ENCODE results near the gene ZNF555.
"Not testable (repeated sequence)": the region's sequence is repeated elsewhere in the genome, so short reads cannot be mapped to it uniquely, and the experiment has no call there.

The ZNF555 gene

DNA sequence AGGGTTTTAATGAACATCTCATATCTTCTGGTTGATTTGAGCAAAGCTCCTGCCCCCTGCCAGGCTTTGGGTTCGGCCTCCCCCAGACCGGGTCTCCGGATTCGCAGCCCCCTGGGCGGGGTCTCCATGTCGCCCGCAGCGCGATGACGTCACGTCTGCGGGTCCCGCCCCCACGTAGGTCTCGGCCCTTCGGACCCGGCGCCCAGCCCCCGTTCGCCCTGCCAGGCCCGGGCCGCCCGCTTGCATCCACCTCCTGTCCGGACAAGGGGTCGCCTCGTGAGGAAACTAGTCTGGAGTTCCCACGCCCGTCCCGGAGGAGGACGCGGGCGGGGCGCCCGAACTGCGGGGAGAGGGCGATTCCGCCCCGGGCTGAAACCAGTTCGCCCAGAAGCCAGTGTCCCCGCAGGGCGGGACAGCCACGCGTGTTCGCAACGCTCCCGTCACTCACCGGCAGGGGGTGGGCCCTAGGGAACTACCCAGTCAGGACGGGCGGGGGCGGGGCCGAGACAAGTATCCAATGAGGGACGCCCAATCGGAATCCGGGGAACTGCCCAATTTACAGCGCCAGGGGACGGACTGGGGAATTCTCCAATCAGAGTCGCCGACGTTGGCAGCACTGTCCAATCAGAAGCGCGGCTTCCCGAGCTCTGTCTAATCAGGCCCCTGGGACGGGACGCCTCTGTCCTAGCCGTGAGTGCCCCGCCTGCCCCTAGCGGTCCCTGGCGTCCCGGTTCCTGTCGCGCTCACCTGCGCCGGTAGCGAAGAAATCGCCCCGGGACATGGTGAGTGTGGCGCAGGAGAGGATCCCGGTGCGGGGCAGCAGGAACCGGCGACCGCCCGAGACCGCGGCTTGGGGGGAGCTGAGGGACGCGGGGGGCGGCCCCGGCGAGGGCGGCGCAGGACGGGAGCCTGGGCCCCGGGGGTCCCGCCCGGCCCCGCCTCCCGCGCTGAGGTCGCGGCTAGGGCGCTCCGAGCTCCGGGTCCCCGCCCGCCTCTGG, at the start of gene ZNF555:
Gene ZNF555 (plus strand): TSS at position 682 of the 998 bp plus-strand sequence. CDS start 98 bp downstream, at position 780.
- peak; percentile 97 for DNase-seq

DNA sequence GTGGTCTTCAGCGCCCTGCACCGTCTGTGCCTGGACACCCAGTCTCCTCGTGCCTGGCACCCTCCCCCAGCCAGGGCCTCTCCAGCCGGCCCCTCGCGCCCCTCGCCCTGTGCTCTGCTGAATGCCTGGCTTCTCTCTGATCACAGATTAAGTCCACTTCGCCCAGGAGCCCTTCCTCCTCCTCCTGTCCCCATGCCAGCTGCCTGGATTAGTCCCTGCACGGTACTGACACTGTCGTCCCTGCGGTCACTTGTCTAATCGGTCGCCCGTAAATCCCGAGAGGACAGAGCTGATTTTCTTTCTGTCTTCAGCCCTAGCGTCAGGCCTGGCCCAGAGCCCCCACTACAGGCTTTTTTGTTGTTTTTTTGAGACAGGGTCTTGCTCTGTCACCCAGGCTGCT, 49.4 kb upstream of the ZNF555 start:
- DNase-seq = no peak

DNA sequence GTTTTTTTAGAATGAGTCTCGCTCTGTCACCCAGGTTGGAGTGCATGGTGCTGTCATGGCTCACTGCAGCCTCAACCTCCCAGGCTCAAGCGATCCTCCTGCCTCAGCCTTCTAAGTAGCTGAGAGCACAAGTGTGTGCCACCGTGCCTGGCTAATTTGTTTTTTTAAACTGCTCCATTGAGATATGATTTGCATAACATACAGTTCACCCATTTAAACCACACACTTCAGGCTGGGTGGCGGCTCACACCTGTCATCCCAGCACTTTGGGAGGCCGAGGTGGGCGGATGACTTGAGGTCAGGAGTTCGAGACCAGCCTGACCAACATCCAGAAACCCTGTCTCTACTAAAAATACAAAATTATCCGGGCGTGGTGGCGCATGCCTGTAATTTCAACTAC, 48.6 kb upstream of the ZNF555 start:
- not testable (repeated sequence) for DNase-seq

DNA sequence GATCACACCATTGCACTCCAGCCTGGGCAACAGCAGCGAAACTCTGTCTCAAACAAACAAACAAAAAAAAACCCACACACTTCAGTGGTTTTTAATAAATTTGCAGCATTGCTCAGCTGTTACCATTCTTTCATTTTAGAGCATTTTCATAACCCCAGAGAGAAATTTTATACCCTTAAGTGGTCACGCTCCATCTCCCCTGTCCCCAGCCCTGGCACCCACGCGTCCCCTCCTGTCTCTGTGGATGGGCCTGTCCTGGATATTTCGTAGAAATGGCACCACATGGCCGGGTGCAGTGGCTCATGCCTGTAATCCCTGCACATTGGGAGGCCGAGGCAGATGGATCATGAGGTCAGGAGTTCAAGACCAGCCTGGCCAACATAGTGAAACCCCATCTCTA, 48.1 kb upstream of the ZNF555 start:
- DNase-seq = no peak

DNA sequence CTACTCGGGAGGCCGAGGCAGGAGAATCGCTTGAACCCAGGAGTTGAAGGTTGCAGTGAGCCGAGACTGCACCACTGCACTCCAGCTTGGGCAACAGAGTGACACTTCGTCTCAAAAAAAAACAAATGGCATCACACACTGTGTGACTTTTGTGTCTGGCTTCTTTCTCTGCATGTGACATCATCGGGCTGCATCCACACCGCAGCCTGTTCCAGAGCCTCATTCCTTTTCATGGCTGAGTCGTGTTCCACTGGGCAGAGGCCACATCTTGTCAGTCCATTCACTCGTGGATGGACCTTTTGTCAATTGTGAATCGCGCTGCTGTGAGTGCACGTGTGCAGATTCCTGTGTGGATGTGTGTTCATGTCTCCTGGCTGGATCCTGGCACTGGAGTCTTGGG, 47.7 kb upstream of the ZNF555 start:
- DNase-seq = no peak

DNA sequence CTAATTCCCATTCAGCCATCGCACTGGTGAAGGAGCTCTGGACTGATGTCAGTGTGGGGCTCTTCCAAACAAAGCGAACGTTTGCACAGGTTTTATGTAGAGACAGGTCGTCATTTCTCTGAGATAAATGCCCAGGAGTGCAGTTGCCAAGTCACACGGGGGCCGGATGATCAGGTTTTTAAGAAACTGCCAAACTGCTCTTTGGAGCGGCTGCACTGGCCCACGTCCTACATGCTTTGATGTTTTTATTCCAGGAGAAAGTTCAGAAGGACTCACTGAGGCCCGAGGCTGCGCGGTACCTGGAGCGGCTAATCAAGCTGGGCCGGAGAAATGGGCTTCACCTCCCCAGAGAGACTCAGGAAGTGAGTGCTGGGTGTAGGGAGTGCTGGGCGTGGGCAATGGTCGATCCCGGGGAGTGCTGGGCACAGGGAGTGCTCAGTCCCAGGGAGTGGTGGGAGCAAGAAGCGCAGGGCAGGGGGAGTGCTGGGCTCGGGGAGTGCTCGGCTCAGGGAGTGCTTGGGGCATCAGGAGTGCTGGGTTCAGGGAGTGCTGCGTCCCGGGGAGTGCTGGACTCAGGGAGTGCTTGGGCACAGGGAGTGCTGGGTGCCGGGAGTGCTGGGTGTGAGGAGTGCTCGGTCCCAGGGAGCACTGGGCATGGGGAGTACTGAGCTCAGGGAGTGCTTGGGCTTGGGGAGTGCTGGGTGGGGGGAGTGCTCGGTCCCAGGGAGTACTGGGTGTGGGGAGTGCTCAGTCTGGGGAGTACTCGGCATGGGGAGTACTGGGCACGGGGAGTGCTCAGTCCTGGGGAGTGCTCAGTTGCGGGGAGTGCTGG, 45.2 kb upstream of the ZNF555 start:
- DNase-seq = no peak

DNA sequence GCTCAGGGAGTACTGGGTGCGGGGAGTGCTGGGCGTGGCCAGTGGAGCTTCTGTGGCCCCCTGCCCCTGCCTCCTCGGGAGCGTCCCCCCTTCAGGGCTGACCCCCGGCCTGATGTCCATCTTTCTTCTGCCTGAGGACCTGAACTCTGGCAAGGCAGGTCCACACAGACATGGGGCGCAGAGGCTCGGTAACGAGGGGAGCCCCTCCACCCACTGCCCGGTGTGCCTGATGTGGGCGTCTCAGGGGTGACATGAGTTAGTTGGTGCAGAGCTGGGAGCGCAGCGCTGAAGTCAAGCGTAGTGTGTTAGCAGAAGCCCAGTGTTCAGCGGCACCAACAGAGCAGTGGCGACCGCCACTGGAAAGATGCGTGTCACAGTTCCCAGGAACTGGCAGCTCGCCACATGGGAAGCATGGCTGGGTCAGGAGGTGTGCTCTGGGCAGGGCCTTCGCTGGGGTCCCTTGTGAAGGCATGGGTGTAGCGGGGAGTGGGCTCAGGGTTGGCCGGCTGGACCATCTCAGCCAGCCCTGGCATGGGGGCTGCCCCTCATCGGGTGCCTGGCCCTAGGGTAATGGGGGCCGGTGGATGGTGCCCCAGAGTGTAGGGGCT, 44.5 kb upstream of the ZNF555 start:
- no peak for DNase-seq

DNA sequence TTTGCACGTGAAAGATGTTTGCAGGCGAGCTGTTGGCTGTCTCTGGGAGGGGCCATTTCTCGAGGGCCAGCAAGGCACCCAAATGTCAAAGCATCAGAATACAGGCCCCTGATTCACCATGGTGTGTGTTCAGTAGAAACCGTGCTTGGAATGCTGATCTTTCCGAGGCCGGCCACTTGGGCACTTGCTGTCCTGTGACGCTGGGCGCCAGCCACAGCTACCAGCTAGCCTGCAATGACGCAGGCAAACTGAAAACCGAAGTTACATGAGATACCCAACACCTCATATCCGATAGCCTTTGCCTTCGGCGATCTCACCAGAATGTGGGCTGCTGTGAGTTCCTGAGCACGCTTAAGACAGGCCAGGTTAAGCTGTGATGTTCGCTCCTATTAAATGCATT, 44.0 kb upstream of the ZNF555 start:
- DNase-seq = no peak

DNA sequence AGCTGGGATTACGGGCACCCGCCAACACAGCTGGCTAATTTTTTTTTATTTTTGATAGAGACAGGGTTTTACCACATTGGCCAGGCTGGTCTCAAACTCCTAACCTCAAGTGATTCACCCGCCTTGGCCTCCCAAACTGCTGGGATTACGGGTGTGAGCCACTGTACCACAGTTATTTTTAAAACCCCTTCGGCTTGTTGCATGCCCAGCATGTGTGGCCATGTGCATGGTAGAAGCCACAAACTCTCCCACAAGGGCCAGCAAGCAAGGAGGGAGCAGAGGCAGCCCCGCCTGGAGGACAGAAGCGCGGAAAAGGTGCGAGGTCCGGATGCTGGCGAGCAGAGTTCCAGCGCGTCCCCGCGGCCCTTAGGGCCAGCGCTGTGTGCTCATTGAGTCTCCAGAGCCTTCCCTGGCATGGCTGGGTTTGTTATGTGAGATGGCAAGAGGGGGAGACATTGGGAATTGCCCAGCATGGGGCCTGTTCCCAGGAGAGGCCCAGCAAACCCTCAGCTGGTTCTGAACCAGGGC, 43.1 kb upstream of the ZNF555 start:
- DNase-seq = no peak

DNA sequence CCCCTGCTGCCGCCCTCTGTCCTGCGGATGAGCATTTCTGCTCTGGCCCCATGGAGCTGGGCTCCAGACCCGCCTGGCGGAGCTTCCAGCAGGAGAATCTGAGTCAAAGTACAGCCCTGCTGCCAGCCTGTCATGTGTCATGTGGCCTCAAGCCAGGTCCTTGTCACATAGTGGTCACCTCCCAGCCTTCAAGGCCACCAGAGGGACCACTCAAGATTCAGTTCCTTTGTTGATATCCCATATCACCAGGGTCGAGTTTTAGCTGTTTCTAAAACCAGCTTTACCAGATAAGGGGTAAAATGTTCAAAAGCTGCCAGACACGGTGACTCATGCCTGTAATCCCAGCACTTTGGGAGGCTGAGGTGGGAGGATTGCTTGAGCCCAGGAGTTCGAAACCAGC, 42.5 kb upstream of the ZNF555 start:
- no peak for DNase-seq

DNA sequence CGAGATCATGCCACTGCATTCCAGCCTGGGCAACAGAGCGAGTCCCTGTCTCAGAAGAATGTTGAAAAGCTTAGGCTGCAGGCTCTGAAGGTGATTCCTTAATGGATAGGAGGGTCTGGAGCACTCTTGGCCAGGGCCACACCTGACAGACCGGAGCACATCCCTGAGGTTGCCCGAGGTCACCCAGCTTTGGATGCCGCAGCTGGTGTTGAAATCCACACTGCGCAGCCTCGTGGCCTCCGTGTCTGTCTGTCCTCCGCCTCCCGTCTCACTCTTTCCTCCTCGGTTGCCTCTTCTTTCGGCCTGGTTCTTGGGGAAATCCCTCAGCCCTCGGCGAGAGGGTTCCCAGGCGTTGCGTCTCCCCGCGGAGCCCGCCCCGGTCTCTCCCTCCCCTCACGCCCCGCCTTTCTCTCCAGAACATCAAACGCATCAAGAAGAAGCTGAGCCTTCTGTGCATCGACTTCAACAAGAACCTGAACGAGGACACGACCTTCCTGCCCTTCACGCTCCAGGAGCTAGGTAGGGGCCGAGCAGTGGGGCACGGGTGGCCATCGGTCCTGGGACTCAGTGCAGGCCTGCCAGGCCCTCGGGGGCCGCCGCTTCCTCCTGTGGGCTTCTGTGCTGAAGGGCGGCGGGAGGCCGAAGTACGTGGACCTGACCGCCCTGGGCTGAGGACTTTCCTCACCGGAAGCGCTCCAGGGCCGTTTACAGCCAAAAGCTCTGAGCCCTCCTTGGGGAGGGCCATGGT, 41.8 kb upstream of the ZNF555 start:
- DNase-seq = no peak

DNA sequence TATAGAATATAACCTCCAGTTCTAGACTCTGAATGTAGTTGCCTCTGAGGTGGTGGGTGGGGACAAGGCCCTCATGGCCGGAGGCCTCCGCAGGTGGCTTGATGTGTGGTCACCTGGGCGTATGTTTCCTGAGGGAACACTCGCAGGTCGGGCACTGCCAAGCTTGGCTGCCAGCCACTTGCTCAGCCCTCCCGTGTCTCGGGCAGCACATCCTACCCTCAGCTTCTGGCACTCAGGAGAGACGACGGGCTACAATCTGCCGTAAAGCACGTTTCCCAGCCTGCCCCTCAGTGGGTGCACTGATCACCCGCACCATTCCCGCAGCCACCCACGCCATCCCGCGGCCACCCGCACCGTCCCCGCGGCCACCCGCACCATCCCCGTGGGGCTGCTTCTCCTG, 40.8 kb upstream of the ZNF555 start:
- no peak for DNase-seq

DNA sequence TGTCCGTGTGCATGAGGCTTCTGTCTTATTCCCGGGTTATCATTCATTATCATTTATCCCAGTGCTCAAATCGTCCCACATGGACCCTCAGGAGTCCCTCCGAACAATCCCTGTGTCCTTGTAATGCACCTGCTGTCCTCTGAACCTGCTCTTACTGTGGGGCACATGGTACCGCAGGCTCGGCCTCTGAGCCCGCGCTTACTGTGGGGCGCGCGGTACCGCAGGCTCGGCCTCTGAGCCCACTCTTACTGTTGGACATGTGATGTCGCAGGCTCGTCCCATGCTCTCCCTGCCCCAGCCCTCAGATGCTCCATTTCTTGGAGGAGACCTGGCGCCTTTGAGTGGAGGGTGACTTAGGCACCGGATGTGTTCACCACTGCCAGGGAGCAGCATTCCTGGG, 38.4 kb upstream of the ZNF555 start:
- DNase-seq = no peak

DNA sequence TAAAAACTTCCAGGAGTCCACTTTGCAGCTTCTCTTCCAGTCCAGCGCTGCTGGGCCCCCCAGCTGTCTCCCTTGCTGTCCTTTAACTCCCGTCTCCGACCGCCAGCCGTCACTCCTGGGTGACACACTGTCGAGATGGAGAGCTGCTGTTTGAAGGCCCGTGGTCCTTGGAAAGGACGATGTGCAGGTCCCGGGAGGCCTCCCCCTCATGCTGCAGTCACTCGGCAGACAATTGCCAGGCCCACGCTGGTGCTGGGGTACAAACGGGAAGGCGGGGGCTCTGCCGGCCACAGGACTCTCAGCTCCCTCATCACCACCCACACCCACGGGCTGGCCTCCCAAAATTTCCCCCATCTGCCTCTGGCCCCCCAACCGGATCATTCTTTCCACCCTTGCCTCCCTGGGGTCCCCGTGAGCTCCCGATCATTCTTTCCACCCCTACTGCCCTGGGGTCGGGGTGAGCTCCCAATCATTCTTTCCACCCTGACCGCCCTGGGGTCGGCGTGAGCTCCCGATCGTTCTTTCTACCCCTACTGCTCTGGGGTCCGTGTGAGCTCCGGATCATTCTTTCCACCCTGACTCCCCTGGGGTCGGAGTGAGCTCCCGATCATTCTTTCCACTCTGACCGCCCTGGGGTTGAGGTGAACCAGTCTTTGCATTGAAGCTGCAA, 37.7 kb upstream of the ZNF555 start:
- DNase-seq = no peak

DNA sequence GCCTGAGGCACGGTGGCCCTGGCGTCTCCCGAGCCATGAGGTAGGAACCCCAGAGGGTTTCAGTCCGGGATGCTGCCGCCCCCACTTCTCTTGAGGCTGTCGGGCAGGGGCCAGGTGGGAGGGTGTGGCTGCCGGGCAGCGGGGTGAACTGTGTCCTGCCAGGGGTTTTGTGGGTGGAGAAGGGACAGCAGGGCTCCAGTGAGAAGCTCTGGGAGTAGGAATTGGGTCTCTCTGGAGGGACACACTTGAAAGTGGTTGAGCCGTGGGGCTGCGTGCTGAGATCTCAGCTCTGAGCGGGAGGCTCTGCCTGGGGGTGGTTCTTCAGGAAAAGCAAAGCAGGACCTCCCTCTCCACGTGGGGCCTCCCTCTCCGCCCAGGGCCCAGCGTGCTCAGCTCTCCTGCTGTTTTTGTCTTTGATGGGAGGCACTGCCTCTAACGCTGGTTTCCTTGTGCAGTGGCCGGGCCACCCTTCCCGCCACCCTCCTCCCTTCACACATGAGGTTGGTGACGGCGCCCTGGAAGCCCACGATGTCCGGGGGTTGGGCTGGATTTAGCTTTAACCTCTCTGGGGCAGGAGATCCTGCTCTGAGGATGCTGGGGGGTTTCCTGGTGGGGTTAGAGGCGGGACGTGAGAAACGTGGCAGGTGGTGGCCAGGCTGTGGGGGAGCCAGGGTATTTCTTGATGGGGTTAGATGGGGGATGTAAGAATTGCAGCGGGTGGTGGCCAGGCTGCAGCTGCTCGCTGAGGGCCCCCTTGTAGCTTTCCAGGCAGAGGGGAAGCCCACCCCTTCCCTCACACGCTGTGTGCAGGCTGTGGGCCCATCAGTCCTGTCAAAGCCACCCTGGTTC, 36.9 kb upstream of the ZNF555 start:
- no peak for DNase-seq

DNA sequence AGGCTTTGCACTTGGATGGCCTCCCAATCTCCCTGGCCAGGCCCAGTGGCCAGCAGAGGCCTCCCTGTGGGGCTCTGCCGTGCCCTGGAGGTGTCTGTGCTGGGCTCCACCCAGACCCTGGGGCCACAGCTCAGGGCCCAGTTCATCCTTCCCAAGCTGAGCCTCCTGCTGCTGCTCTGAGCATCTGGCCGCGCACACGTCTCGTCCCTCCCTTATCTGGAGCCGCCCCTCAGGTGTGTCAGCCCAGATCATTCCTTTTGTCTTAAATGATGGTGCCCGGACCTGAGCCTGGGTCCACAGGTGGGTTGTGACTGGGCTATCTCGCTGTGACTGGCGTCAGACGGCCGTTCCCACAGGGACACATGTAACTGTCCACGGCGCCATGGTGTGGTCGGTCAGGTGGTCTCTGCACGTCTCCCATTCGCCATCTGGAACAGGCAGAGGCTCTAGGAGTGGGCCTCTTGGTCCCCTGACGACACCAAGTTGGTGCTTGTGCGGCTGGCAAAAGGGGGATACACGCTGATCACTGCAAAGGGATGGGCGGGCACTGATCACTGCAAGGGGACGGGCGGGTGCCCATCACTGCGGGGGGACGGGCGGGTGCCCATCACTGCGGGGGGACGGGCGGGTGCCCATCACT, 35.9 kb upstream of the ZNF555 start:
- DNase-seq = no peak

DNA sequence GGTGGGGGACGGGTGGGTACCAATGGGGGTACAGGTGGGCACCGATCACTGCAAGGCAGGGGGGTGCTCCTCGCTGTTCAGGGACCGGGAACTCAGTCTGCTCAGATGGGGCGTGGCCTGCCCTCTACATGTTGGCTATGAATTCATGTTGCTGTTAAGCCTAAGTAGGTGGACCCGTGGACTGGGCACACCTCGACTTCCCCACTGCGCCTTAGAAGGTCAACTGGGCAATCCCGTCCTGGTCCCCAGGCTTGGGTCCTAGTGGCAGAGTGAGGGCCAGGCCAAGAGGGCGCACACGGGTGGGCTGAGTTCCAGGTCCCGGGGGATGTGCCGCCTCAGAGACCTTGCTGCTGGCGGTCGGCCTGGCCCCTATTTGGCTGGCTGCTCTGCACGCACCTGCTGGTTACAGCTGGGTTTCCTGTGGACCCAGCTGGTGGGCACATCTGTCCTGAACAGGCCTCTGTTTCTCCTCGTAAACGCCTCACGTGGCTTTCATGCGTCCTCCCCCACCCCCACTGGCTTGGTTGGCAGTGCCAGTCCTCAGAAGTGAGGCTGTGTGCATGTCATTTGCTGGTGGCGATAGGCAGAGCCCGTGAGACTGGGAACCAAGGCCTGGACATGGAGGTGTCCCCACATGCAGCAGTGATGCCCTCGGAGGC, 35.2 kb upstream of the ZNF555 start:
- no peak for DNase-seq

DNA sequence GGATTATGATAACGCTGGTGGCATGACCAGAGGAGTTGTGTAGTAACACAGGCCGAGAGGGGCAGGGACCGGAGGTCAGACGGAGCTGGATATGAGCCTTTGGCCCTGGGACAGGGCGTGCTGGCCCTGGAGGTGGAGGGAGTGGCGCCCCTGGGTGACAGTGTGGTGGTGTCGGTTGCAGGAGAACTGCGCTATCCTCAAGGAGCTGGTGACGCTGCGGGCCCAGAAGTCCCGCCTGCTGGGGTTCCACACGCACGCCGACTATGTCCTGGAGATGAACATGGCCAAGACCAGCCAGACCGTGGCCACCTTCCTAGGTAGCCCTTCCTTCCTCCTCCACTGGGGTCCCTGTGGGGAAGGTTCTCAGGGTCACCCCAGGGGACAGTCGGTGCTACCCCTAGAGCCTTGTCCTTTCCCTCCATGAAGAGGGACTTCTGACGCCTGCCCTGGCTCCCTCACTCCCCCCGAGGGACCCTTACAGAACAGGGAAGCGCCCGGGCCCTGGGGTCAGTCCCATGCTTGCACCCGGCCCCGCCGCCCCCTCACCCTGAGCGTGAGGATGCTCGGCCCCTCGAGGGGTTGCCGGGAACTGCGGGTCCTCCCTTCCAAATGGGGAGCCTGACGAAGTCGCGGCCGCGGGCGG, 34.4 kb upstream of the ZNF555 start:
- no peak for DNase-seq
